ENCODE results near the gene SUSD6. TPM values are rescaled to one million over a fixed set of nuclear protein-coding genes. Genes with fewer than 3 reads are reported as not detected.

SUSD6 gene
- total RNA-seq, 2 donors from 2014 or later: 27.3 to 70.3 TPM

GRCh38 chr14:69701857-69702256, 90.5 kb downstream of the SUSD6 start:
- Histone ChIP-seq H3K4me1 (peaks cover 7% of the 10 kb centered on the region), H3K27ac (no peak overlapping the region), H3K9ac (ENCODE audit: low read depth in 2 of 2, low read length in 2 of 2) (no peak overlapping the region), H3K4me3 (no peak overlapping the region), H3K27me3 (no peaks in the 10 kb centered on the region), H3K36me3 (peaks cover 9% of the 10 kb centered on the region), H3K9me3 (no peaks in the 10 kb centered on the region)
- no peak for DNase-seq
- TF ChIP-seq, protein P1, sequence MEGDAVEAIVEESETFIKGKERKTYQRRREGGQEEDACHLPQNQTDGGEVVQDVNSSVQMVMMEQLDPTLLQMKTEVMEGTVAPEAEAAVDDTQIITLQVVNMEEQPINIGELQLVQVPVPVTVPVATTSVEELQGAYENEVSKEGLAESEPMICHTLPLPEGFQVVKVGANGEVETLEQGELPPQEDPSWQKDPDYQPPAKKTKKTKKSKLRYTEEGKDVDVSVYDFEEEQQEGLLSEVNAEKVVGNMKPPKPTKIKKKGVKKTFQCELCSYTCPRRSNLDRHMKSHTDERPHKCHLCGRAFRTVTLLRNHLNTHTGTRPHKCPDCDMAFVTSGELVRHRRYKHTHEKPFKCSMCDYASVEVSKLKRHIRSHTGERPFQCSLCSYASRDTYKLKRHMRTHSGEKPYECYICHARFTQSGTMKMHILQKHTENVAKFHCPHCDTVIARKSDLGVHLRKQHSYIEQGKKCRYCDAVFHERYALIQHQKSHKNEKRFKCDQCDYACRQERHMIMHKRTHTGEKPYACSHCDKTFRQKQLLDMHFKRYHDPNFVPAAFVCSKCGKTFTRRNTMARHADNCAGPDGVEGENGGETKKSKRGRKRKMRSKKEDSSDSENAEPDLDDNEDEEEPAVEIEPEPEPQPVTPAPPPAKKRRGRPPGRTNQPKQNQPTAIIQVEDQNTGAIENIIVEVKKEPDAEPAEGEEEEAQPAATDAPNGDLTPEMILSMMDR (IDR thresholded peaks at IDR 0.05): no peak
- intact Hi-C loops (cut with DNase I): no loop called here

- DNase-seq: no peak
- Histone ChIP-seq H3K4me1 (no peaks in the 10 kb centered on the region), H3K36me3 (peaks cover 9% of the 10 kb centered on the region), H3K9ac (ENCODE audit: low read depth in 2 of 2, low read length in 2 of 2) (no peak overlapping the region), H3K27ac (no peak overlapping the region), H3K4me3 (no peak overlapping the region), H3K9me3 (no peaks in the 10 kb centered on the region), H3K27me3 (no peaks in the 10 kb centered on the region)
- TF ChIP-seq, protein P1 (IDR thresholded peaks at IDR 0.05): no peak
- intact Hi-C loops (cut with DNase I): no loop called here
Observed at GRCh38 chr14:69703047-69704039, 91.9 kb downstream of the SUSD6 start.

- TF ChIP-seq, protein P1 (IDR thresholded peaks at IDR 0.05): no peak
- Histone ChIP-seq H3K9ac (ENCODE audit: low read depth in 2 of 2, low read length in 2 of 2) (no peak overlapping the region), H3K4me3 (no peak overlapping the region), H3K36me3 (peaks cover 9% of the 10 kb centered on the region), H3K27me3 (no peaks in the 10 kb centered on the region), H3K9me3 (no peaks in the 10 kb centered on the region), H3K27ac (no peak overlapping the region), H3K4me1 (no peaks in the 10 kb centered on the region)
- intact Hi-C loops (cut with DNase I): no loop called here
- no peak for DNase-seq
Observed at GRCh38 chr14:69704319-69704718, 92.9 kb downstream of the SUSD6 start.

GRCh38 chr14:69705706-69706105, 94.3 kb downstream of the SUSD6 start:
- H3K4me1 ChIP-seq: no peaks in the 10 kb centered on the region
- intact Hi-C loops (cut with DNase I): no loop called here
- no peaks in the 10 kb centered on the region for H3K27me3 ChIP-seq
- no peak overlapping the region for H3K9ac ChIP-seq (ENCODE audit: low read depth in 2 of 2, low read length in 2 of 2)
- H3K4me3 ChIP-seq: no peak overlapping the region
- H3K36me3 ChIP-seq: peaks cover 9% of the 10 kb centered on the region
- DNase-seq: no peak
- TF ChIP-seq, protein P1 (IDR thresholded peaks at IDR 0.05): no peak
- no peak overlapping the region for H3K27ac ChIP-seq
- no peaks in the 10 kb centered on the region for H3K9me3 ChIP-seq

- Histone ChIP-seq H3K36me3 (peaks cover 9% of the 10 kb centered on the region), H3K27ac (no peak overlapping the region), H3K27me3 (no peaks in the 10 kb centered on the region), H3K9ac (ENCODE audit: low read depth in 2 of 2, low read length in 2 of 2) (no peak overlapping the region), H3K4me1 (peaks cover 17% of the 10 kb centered on the region), H3K4me3 (no peak overlapping the region), H3K9me3 (no peaks in the 10 kb centered on the region)
- TF ChIP-seq, protein P1 (IDR thresholded peaks at IDR 0.05): no peak
- no peak for DNase-seq
- intact Hi-C loops (cut with DNase I): no loop called here
Observed at GRCh38 chr14:69708049-69708448, 96.7 kb downstream of the SUSD6 start.
